Bronchial epithelial cell (primary cell): ENCODE measurements around the gene KAT2B. TPM values are rescaled to one million over a fixed set of nuclear protein-coding genes. Genes with fewer than 3 reads are reported as not detected.
"Not testable (repeated sequence)": the region's sequence is repeated elsewhere in the genome, so short reads cannot be mapped to it uniquely, and the experiment has no call there.

ENCODE experiments used
- DNase-seq: peaks from one replicate; pipeline ENCODE4 v3.0.0-alpha.2; 2010; ENCODE audit warnings: low read depth
- FAIRE-seq: peaks from 2 replicates; lab custom pipeline; 2011; peaks lifted over from hg19 to GRCh38; lab: Jason Lieb, UNC
- H3K27me3 ChIP-seq: 2 replicates; pipeline ENCODE4 v1.5.1; 2011; ENCODE audit warnings: low read length; ENCODE audit not compliant: control insufficient read depth, insufficient read depth
- H3K36me3 ChIP-seq: 2 replicates; pipeline ENCODE4 v1.5.1; 2011; ENCODE audit warnings: low read length; ENCODE audit not compliant: control insufficient read depth, insufficient read depth
- H3K4me3 ChIP-seq: 2 replicates; pipeline ENCODE4 v1.5.1; 2011; ENCODE audit warnings: mild to moderate bottlenecking, low read depth, low read length, control low read depth
- CTCF ChIP-seq: IDR thresholded peaks from 2 replicates; pipeline ENCODE4 v1.5.1; 2011; ENCODE audit warnings: mild to moderate bottlenecking, moderate library complexity, low read length, control low read depth, inconsistent platforms; ENCODE audit not compliant: insufficient read depth, severe bottlenecking
- total RNA-seq: library from RNA; depleted of rRNA; stranded (reverse); fragments of >200 nt; gene quantifications from 2 replicates; pipeline ENCODE4 v1.2.1, GENCODE V29; 2014

Gene KAT2B
- total RNA-seq, 1 donor from 2014 or later, result 1.6 TPM

- Histone ChIP-seq H3K36me3 (no peaks in the 10 kb centered on the region), H3K27me3 (no peaks in the 10 kb centered on the region), H3K4me3 (no peak overlapping the region)
- TF ChIP-seq CTCF, result no peak
- DNase-seq, result no peak
- FAIRE-seq, result no peak
Measured at GRCh38 chr3:20008646-20009045, 31.6 kb upstream of the KAT2B start.

GRCh38 chr3:20012164-20012563, 28.1 kb upstream of the KAT2B start, which contains the start of gene PP2D1:
Gene PP2D1 (minus strand): TSS chr3:20012264. CDS start chr3:20012072, 192 bp downstream.
- H3K27me3 ChIP-seq, result no peaks in the 10 kb centered on the region
- DNase-seq (peak; percentile 6), FAIRE-seq (no peak)
- no peak within 1 kb of the TSS for H3K4me3 ChIP-seq
- H3K36me3 ChIP-seq, result no peaks in the 10 kb centered on the region
- TF ChIP-seq CTCF, result no peak

GRCh38 chr3:20013396-20013795, 26.9 kb upstream of the KAT2B start:
- no peaks in the 10 kb centered on the region for H3K36me3 ChIP-seq
- H3K4me3 ChIP-seq, result no peak overlapping the region
- TF ChIP-seq CTCF, result no peak
- DNase-seq (peak; percentile 8), FAIRE-seq (no peak)
- H3K27me3 ChIP-seq, result no peaks in the 10 kb centered on the region

- H3K27me3 ChIP-seq, result no peaks in the 10 kb centered on the region
- DNase-seq (no peak), FAIRE-seq (no peak)
- H3K36me3 ChIP-seq, result no peaks in the 10 kb centered on the region
- TF ChIP-seq CTCF, result no peak
- H3K4me3 ChIP-seq, result no peak overlapping the region
Measured at GRCh38 chr3:20015525-20015924, 24.7 kb upstream of the KAT2B start.

GRCh38 chr3:20016076-20016475, 24.2 kb upstream of the KAT2B start:
- not testable (repeated sequence) for H3K4me3 ChIP-seq, DNase-seq, H3K27me3 ChIP-seq, FAIRE-seq, H3K36me3 ChIP-seq

GRCh38 chr3:20022954-20023622, 17.2 kb upstream of the KAT2B start:
- Histone ChIP-seq H3K36me3 (no peaks in the 10 kb centered on the region), H3K4me3 (no peak overlapping the region), H3K27me3 (no peaks in the 10 kb centered on the region)
- FAIRE-seq (no peak), DNase-seq (no peak)
- no peak for TF ChIP-seq CTCF
